ENCODE data around the gene CD28.

CD28 gene

DNA sequence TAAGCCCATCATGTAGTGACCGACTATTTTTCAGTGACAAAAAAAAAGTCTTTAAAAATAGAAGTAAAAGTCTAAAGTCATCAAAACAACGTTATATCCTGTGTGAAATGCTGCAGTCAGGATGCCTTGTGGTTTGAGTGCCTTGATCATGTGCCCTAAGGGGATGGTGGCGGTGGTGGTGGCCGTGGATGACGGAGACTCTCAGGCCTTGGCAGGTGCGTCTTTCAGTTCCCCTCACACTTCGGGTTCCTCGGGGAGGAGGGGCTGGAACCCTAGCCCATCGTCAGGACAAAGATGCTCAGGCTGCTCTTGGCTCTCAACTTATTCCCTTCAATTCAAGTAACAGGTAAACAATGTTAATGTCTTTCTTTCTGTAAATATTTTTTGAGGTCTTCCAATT is at the start of gene CD28:
TSS of gene CD28 (plus strand) at position 237 of the 400 bp plus-strand sequence. CDS start at position 295, 58 bp downstream.
- DNase-seq (ENCODE audit: low spot score) = no peak

DNA sequence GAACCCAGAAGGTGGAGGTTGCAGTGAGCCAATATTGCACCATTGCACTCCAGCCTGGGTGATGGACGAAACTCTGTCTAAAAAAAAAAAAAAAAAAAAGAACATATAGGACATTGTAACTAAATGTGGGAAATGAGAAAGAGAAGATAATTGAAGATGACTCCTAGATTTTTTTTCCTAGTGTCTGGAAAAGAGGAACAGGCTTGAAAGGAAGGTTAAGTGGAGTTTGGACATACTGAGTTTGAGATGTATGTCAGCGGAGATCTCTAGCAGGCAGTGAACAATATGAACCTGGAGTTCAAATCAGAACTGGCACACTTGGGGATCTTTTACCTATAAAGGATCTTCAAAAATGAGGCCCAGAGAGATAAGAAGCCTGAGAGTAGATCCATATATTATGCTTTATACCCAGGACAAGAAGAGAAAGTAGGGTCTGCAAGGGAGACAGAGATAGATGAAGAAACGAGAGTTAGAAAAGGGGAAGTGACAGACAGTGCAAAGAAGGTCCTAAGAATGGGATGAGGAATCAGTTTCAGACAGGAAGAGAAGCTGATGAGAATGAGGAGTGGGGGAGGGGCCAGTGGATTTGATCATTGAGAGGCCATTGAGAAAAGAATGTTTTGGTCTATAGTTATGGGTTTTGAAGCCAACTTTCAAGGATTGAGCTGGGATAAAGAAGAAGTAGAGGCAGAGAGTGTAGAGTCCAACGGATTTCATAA is 46.9 kb upstream of the CD28 start:
- no peak for DNase-seq (ENCODE audit: low spot score)

DNA sequence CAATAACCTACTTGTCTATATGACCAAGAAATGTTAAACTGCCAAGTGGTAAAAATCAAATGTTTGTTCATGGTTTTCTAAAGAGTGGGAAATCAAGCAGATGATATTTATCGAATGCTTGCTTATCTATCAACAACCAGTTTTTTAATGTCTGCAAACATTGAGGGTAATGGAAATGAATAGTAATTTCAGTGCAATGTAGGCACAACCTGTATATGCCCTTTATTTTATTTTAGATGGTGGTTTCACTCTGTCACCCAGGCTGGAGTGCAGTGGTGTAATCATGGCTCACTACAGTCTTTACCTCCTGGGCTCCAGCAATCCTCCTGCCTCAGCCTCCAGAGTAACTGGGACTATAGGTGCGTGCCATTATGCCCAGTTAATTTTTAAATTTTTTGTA is 46.0 kb upstream of the CD28 start:
- DNase-seq (ENCODE audit: low spot score) = no peak

DNA sequence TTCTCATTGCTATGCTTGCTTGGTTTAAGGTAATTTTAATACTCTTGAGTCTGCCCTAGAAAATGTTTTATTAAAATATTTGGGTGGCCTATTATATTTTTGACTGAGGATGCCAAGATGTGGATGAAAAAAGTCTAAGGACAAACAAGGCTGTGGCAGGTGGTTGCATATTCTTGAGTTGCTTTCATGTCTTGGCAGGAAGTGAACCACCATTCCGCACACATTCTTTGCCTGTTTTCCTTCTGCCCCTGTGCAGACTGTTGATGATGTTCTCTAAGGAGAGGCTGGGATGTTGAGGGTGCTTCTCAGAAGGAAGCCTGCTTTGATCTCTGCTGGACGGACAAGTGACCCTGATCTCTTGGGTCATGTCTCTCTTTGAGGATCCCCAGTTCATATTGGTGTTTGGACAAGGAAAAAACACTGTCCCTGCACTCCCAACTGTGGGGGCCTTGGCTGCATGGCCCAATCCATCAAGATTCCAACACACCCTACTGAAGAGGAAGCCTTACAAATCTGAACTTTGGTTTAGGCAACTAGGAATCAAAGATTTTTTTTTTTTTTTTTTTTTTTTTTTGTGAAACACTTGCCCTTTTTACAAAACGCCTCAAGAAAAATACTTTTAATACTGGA is 45.0 kb upstream of the CD28 start:
- no peak for DNase-seq (ENCODE audit: low spot score)

DNA sequence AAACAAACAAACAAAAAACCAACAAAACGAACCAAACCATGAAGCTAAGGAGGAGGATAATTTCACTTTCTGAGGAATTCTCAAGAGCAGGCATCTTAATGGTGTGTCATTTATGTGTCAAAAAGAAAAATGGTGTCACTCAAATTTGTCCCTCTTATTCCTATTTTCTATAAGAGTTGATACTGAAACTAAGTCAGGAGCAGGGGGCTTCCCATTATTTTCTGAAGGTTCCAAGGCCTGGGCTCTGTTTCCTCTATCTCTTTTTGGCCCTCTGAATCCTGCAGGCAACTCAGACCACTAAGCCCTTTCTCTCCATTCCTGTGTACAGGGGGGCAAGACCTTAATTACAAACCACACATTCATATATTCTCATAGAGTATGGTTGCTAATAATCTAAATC is 44.0 kb upstream of the CD28 start:
- DNase-seq (ENCODE audit: low spot score) = no peak

DNA sequence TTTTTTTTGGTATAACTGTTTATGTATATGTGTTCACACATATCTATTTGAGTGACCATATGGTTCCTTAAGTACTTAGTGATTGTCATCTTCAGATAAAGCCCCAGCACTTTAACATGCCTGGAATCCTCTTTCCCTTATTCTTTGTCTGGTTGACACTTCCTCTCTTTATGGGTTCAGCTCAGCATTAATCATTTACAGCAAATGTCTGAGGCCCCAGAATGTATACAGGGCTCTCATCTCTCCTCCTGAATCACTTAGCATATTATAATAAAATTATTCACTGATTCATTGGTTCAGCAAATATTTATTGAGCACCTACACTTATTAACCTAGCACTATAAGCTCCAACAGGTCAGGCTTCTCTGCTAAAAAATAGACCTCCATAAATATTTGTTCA is 43.5 kb upstream of the CD28 start:
- DNase-seq (ENCODE audit: low spot score) = no peak

DNA sequence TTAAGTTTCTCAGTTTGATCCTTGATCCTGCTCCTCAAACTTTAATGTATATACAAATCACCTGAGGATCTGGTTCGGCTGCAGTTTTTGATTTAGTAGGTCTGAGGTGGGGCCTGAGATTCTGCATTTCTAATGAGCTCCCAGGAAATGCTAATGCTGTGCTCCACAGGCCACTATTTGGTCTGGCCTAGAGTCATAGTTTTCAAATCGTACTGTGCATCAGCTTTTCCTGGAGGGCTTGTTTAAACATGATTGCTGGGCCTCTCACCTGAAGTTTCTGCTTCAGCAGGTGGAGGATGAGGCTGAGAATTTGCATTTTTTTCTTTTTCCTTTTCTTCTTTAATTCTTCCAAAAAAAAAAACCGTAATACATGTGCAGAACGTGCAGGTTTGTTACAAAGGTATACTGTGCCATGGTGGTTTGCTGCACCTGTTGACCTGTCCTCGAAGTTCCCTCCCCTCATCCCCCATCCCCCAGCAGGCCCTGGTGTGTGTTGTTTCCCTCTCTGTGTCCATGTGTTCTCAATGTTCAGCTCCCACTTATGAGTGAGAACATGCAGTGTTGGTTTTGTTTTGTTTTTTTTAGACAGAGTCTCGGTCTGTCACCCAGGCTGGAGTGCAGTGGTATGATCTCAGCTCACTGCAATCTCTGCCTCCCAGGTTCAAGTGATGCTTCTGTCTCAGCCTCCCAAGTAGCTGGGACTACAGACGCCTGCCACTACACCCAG is 42.2 kb upstream of the CD28 start:
- no peak for DNase-seq (ENCODE audit: low spot score)

DNA sequence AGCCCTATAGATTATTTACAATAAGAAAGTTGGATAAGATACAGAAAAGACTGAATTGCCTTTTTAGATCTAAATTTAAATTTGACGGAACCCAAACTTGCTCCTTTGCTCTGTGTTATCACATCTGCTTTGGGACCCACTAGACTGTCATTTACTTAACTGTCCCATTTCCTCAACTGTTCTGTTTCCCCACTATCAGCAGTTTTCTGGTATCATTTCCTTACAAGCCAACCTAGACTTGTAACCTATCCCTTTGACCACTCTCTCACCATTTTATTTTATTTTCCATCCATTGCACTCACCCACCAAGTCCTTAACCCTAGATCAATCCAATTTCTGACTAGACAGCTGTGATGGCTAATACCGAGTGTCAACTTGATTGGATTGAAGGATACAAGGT is 38.6 kb upstream of the CD28 start:
- DNase-seq (ENCODE audit: low spot score) = no peak

DNA sequence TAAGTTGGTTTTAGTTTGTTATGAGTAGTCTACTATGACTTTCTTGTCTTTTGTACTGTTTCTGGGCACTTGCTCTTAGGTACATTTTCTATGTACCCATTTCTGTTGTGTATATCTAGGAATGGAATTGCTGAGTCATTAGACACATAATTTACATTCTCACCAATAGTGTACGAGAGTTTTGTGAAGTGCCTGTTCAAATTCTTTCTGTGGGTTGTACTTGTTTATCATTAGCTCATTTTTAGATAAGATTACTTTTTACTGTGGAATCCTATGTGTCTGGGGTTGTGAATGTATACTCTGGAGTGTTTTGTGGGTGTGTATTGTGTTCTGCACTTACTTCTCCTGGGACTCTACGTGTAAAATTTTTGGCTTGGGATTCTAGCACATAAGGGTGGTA is 36.6 kb upstream of the CD28 start:
- DNase-seq (ENCODE audit: low spot score) = no peak

DNA sequence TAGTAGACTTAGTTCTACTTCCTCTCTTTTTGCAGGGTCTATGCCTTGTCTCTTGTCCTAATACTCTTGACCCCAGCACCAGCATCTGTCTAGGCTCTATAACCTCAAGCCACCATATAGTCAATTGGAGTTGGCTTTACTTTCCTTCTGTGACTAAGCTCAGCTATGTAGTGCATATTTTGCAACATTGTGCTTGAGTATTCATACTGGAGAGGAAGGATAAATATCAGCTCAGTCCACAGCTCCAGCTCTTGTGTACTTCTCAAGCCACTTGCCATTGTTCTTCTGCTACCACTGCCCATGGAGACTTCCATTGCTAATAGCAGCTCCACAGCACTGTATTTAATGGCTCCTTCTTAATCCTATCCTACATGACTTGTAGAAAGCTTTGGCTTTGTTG is 35.5 kb upstream of the CD28 start:
- DNase-seq (ENCODE audit: low spot score) = no peak

DNA sequence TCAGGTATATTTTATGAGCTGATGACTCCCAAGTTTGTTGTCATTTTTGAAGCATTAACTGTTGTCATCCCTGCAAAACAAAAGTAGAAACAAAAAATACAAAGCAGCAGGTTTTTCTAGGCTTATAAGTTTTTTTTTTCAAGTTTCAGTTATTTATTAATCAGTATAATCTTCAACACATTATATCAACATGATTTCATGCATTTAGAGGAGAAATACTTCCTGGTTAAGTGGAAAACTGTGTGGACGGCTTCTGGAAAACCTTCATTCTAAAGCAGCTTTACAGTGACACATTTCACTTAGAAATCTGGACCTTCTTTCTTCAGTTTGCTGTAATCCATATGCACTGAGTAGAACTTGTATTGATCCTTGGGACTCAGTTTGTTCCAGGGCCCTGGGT is 34.6 kb upstream of the CD28 start:
- DNase-seq (ENCODE audit: low spot score) = no peak

DNA sequence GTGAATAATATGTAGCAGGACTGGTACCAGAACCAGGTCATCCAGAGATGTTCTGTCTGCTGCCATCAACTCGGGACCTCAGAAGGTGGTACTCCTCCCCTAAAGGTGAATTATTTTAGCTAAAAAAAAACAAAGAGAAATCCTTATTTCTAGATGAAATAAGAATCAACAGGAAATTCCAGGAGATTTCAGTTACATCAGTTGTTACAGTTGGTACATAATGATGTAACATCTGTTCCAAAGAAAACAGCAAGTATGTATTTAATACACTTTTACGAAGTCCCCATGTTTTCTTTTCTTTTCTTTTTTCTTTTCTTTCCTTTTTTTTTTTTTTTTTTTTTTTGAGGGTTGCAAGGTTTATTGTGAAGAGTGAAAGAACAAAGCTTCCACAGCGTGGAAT is 33.6 kb upstream of the CD28 start:
- DNase-seq (ENCODE audit: low spot score) = no peak

DNA sequence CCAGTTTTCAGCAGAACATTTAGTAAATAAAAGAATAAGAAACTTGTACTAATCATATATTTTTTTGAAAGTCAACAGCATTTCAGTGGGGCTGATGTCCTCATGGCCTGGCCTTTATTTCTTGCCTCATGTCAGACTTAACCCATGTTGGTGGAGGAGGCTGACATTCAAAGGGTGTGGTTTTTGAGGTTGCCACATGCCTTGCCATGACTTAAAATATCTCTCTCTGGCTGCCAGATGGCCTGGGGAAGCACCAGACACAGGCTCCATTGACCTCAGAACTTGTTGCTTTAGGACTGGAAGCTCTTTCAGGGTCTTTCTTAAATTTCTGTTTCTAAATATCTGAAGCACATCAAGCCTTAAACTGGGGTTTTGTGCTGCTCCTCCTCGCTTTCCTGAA is 32.5 kb upstream of the CD28 start:
- no peak for DNase-seq (ENCODE audit: low spot score)

DNA sequence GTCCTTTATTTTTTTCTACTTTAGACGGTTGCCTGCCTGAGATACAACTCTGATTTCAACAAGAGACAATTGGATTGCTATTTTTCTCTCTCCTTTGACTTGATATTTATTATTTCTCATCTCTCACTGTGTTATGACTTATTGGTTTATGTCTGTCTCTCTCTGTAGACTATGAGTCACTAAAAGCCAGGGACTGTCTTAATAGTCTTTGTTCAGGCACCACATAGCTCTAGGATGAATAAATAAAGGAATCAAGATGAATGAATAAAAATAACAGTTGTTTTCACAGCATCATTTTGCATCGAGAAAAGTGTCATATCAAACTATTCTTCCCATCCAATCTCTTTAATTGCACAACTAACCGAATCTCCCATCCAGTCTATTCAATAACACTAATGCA is 31.4 kb upstream of the CD28 start:
- DNase-seq (ENCODE audit: low spot score) = no peak

DNA sequence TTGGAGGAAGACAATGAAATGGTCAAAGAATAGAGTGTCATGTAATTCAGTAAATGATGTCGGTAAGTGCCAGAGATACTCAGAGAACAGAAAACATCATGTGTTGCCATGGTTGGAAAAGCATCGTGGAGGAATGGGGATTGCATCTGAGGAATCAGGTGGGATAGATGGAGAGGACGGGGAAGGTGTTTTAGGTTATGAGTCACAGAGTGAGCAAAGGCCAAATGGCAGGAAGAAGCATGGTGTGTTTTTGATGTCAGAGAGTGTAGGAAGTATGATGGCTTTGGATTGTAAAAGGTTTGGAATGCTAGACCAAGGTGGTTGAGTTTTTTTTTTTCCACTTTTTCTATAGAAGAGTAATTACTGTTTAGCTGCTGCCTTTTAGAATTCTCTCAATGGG is 27.5 kb upstream of the CD28 start:
- no peak for DNase-seq (ENCODE audit: low spot score)

DNA sequence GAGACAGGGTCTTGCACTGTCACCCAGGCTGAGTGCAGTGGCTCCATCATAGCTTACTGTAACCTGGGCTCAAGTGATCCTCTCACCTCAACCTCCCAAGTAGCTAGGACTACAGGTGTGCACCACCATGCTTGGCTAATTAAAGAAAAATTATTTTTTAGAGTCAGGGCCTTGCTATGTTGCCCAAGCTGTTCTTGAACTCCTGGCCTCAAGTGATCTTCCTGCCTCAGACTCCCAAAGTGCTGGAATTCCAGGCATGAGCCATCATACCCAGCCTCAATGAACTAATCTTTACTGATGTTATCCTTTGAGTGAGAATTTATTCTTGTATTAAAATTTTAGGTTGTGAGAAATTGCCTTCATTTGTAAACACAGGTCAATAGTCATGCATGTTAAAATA is 27.0 kb upstream of the CD28 start:
- no peak for DNase-seq (ENCODE audit: low spot score)

DNA sequence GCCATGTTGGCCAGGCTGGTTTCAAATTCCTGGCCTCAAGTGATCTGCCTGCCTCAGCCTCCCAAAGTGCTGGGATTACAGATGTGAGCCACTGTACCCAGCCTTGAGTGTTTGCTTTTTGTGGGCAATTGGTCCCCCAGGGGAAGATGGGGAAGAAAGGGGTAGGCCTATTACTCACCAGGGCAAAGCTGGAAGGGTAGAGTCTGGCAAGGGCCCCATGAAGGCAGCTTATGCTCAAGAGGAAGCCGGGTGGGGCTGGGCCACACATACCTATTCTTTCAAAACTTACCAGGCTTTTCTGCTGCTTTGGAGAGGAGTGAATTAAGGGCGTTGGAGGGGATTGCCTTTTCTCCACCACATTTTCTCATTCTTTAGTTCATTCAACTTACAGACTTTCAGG is 24.5 kb upstream of the CD28 start:
- DNase-seq (ENCODE audit: low spot score) = no peak

DNA sequence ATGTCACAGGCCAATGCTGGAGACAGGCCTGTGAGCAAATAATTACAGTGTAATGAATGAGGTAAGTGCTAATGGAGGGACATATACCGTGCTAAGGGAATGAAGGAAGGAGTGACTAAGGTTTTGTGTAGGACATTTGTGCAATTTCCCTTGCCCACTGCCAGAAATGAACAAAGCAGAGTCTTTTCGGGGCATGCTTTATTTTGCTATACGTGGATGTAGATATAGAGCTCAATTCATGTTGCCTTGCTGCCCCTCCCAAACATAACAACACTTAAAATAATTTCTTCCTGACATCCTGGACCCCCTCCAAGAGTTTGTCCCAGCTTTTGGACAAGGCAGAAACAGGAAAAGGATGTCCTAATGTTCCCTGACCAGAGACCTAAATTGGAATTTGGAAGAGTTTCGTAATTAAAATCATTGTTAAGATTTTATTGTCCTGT is 23.7 kb upstream of the CD28 start:
- no peak for DNase-seq (ENCODE audit: low spot score)

DNA sequence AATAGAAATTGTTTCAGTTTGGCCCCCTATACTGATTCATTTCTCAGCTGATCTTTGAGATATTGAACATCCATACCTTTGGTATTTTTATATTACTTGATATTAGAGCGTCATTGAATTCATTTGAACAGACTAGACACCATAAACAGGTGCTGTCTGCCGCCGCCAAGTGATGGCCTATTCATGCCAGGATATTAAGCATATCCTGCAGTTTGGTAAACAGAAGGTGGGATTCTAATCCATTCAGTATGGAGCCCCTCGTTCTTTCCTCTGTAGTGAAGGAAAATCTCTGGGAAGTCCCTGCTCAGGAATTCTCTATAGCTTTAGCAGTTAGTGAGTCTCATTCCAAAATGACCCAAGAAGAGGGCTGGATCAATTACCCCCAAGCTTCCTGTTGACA is 23.0 kb upstream of the CD28 start:
- DNase-seq (ENCODE audit: low spot score) = no peak

DNA sequence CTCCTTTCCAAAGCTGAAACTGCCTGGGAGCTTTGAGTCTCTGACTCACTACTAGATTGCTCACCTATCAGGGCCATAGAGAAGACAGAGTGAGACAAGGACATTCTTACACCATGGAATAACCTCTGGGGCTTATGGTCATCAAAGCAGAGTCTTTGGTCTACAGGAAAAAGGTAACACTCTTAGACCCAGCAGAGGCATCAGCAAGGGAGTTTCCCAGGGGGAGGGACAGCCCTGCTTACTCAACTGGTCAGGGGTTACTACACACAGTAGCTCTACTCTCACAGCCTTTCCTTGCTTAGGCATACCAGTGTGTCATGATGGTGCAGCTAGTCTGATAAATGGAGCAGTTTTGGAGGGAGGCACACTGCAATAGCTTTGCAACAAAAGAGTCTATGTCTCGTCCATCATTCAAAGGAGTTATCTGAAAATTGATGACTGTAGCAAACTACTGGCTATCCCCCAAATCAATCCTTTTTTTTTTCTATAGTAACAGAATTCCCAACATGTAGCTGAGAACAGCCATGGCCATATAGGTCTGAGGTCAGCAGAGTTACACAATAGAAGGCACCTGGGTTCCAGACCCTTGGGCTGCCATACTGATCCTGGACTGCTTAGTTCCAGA is 22.4 kb upstream of the CD28 start:
- no peak for DNase-seq (ENCODE audit: low spot score)

DNA sequence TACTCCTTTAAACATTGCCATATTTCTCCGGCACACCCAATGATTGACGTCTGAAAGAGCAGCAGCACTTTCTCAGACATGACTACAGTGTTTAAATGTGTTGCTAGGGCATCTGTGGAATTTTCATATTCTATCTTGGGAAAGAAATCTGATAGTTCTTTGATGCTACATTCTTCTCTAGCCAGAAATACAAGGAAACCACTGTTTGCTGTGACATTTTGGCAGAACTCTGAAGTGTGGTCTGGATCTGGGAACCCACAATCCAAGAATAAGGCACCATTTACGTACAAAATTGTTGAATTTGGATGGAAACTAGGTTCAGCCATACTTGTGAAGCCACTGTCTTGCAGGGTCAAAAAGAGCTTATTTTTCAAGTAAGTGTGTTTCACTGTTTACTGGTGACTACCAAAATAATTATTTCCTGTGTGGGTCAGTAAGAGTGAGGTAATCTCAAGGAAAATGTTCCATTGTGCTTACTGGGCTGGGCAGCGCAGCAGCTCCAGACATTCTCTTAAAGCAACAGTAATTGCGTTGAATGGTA is 21.3 kb upstream of the CD28 start:
- no peak for DNase-seq (ENCODE audit: low spot score)

DNA sequence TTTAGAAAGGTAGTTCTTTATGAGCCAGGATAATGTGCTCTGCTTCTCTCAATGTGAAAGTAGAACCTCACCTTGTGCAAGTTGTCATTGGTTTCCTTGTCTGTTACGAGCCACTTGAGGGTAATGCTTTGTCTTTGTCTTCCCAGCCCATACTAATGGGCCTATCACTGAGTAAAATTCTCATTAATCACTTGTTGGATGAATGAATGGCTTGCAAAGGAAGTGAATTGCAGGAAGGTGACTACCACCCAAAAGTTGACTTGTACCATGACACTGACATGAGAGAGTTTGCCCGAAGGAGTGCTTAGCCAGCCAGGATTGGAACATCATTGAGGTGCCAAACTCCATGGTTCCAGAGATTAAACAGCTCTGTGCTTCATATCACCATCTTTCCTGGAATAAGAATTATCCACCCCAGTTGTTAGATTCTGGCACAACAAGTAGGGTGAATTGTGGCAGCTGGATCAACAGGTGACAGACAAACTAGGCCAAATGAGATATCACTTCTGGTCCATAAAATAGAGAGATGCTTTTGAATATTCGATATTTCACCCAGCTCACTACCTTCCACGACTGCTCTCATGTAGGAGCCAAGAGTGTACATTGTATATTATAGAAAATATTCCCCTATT is 20.5 kb upstream of the CD28 start:
- DNase-seq (ENCODE audit: low spot score) = no peak
